Liver (tissue), 3 donors: ENCODE data around the gene CCDC15.

Experiments used
- JUND ChIP-seq, 2 donors: IDR thresholded peaks; 2 replicates each; pipeline ENCODE4 v1.6.1; 2016; ENCODE audit warnings: antibody characterized with exemption in 2 of 2
- NR2F2 ChIP-seq: IDR thresholded peaks from 2 replicates; pipeline ENCODE4 v1.6.1; 2016; ENCODE audit warnings: antibody characterized with exemption
- RAD21 ChIP-seq, 2 donors: IDR thresholded peaks; 2 replicates each; pipeline ENCODE4 v1.6.1; 2016; ENCODE audit warnings: antibody characterized with exemption in 2 of 2, mild to moderate bottlenecking in 2 of 2
- TAF1 ChIP-seq: conservative IDR thresholded peaks from 2 replicates; pipeline ENCODE4 v1.6.1; 2016; ENCODE audit warnings: antibody characterized with exemption, mild to moderate bottlenecking
- ZBTB33 ChIP-seq: IDR thresholded peaks from 2 replicates; pipeline ENCODE4 v1.6.1; 2016; ENCODE audit warnings: antibody characterized with exemption
- TF ChIP-seq, protein P1 (sequence below): fragments of 150-350 bp; IDR thresholded peaks from 2 replicates; pipeline ENCODE4 v1.5.1; 2017; ENCODE audit warnings: improper control_type of control experiment, low read depth, low read length; ENCODE audit not compliant: missing input control
- TF ChIP-seq, protein P2 (sequence below): IDR thresholded peaks from 2 replicates; pipeline ENCODE4 v1.6.1; 2016; ENCODE audit warnings: antibody characterized with exemption, mild to moderate bottlenecking
- TF ChIP-seq, protein P3 (sequence below): IDR thresholded peaks from 2 replicates; pipeline ENCODE4 v1.6.1; 2016; ENCODE audit warnings: antibody characterized with exemption
- donor health status: healthy.
- donor health status: healthy.

- no peak for TF ChIP-seq RAD21 (IDR thresholded peaks at IDR 0.05)
- TF ChIP-seq JUND (IDR thresholded peaks at IDR 0.05): no peak
- no peak for TF ChIP-seq TAF1
- TF ChIP-seq, protein P1, sequence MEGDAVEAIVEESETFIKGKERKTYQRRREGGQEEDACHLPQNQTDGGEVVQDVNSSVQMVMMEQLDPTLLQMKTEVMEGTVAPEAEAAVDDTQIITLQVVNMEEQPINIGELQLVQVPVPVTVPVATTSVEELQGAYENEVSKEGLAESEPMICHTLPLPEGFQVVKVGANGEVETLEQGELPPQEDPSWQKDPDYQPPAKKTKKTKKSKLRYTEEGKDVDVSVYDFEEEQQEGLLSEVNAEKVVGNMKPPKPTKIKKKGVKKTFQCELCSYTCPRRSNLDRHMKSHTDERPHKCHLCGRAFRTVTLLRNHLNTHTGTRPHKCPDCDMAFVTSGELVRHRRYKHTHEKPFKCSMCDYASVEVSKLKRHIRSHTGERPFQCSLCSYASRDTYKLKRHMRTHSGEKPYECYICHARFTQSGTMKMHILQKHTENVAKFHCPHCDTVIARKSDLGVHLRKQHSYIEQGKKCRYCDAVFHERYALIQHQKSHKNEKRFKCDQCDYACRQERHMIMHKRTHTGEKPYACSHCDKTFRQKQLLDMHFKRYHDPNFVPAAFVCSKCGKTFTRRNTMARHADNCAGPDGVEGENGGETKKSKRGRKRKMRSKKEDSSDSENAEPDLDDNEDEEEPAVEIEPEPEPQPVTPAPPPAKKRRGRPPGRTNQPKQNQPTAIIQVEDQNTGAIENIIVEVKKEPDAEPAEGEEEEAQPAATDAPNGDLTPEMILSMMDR: no peak
- TF ChIP-seq ZBTB33: no peak
- TF ChIP-seq, protein P2, sequence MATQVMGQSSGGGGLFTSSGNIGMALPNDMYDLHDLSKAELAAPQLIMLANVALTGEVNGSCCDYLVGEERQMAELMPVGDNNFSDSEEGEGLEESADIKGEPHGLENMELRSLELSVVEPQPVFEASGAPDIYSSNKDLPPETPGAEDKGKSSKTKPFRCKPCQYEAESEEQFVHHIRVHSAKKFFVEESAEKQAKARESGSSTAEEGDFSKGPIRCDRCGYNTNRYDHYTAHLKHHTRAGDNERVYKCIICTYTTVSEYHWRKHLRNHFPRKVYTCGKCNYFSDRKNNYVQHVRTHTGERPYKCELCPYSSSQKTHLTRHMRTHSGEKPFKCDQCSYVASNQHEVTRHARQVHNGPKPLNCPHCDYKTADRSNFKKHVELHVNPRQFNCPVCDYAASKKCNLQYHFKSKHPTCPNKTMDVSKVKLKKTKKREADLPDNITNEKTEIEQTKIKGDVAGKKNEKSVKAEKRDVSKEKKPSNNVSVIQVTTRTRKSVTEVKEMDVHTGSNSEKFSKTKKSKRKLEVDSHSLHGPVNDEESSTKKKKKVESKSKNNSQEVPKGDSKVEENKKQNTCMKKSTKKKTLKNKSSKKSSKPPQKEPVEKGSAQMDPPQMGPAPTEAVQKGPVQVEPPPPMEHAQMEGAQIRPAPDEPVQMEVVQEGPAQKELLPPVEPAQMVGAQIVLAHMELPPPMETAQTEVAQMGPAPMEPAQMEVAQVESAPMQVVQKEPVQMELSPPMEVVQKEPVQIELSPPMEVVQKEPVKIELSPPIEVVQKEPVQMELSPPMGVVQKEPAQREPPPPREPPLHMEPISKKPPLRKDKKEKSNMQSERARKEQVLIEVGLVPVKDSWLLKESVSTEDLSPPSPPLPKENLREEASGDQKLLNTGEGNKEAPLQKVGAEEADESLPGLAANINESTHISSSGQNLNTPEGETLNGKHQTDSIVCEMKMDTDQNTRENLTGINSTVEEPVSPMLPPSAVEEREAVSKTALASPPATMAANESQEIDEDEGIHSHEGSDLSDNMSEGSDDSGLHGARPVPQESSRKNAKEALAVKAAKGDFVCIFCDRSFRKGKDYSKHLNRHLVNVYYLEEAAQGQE: no peak
- no peak for TF ChIP-seq NR2F2
- TF ChIP-seq, protein P3, sequence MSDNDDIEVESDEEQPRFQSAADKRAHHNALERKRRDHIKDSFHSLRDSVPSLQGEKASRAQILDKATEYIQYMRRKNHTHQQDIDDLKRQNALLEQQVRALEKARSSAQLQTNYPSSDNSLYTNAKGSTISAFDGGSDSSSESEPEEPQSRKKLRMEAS: no peak
Observed at GRCh38 chr11:125071846-125072217, 117.8 kb downstream of the CCDC15 start.
